NCI-H2196 treated with DMSO at 0.1 percent for 48 hours (cell line): ENCODE results near the gene JAZF1.
"Not testable (repeated sequence)": the region's sequence is repeated elsewhere in the genome, so short reads cannot be mapped to it uniquely, and the experiment has no call there.

ENCODE experiments used
- DNase-seq: peaks from one replicate; lab custom pipeline; 2025; ENCODE audit not compliant: unreplicated experiment; lab: John Stamatoyannopoulos, UW

The JAZF1 gene

GRCh38 chr7:27889800-27890199 lies 290.8 kb downstream of the JAZF1 start:
- DNase-seq: no peak

- no peak for DNase-seq
These were observed 291.9 kb downstream of the JAZF1 start for GRCh38 chr7:27888736-27889135.

DNA sequence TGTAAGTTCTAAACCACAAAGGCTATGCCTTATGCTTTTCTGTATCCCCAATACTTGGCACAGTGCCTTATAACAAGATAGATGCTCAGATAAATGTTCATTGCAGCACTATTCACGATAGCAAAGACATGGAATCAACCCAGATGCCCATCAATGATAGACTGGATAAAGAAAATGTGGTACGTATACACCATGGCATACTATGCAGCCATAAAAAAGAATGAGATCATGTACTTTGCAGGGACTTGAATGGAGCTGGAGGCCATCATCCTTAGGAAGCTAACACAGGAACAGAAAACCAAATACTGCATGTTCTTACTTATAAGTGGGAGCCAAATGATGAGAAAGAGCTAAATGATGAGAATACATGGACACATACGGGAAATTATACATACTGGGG lies 293.9 kb downstream of the JAZF1 start:
- DNase-seq: not testable (repeated sequence)

- DNase-seq: no peak
These were observed 294.9 kb downstream of the JAZF1 start for GRCh38 chr7:27885652-27886051.

DNA sequence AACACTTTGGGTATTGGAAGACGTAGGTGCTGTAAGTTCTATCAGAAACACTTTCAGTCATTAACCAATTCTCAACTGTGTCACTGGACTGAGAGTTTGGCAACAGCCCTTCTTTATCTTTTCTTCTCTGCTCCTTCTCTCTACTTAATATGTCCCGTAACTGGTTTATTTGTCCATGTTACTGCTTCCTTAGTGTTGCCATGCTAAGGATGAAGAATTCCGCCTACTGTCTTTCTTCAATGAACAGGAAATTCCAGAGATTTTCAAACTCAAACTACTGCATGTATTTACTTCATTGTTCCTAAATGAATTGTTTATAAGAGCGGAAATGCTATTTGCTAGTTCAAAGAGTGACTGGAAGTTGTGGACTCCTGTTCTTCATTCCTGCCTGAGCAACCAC lies 296.9 kb downstream of the JAZF1 start:
- no peak for DNase-seq

DNA sequence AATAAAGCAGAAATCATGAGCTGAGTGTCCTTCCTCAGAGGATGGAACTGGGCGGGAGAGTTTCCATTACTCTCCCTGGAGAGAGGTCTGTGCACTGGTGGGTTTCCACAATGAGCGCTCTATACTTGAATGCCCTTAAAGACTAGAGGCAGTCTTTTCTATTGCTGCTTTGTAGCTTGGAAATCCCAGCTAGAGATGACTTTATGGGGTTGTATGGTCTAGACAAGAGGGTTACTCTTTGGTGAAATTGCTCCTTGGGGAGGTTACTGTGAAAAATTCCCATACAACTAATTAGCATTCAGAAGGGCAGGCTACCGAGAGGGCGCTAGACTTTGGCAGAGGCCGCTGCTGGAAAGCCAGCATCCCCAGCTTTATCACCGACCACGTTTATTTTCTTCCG lies 303.8 kb downstream of the JAZF1 start:
- no peak for DNase-seq

GRCh38 chr7:27875832-27876231 lies 304.8 kb downstream of the JAZF1 start:
- DNase-seq: no peak

DNA sequence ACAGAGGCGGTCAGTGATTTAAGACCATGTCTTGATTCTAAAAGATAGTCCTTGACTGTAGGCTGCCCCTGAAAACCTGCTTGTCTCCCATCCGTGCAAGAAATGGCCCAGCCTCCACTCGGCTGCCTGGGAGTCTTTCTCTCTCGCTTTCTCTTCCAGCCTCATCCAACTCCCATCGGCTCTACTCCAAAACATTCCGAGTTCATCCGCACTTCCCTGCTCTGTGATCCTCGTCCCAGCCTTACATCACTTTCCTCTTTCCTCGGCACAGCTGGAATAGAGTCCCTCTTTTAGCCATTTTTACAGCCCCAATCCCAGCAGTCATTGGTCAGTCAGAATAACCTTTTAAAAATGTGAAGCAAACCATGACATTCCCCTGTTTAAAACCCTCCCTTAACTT lies 305.5 kb downstream of the JAZF1 start:
- DNase-seq: no peak

DNA sequence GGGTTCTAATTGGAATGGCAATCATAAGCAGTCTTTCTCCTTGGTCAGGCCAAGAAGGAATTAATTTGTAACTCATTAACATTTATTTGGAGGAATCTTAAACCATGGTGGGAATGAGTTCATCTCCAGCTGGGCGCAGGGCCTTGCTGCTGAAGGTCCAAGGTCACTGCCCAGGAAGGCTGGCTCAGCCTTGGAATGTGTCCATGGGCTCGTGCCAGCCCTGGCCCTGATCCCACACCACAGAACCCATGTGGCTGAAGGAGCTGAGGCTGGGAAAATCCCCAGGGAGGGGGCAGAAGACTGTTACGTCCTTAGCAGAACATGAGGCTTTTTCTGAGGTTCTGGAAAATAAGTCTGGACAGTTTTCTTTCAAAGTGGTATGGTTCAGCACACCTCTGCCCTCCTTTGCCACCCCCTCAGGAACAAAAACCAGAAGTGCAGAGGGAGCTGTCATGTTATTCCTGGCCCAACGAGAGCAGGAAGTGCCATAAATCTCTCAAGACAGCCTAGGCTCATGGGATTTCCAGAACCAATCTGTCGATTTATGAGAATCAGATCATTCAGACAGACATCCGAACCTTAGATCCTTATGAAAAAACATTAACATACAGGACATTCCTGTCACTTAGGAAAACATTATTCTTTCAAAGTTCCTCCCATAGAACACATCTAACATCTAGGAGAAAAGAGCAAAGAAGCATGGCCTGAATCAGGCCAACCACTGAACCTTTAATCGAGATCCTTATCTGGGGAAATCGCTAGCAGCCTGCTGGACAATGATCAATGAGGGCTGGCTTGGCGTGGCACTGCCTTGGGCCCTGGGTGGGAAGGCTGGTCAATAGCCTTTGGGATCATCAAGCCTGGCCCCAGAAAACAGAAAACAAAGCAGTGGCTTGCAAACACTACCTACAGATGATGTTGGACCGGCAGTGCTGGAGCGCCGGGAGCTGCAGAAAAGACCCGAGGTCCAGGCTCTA lies 306.3 kb downstream of the JAZF1 start:
- no peak for DNase-seq

DNA sequence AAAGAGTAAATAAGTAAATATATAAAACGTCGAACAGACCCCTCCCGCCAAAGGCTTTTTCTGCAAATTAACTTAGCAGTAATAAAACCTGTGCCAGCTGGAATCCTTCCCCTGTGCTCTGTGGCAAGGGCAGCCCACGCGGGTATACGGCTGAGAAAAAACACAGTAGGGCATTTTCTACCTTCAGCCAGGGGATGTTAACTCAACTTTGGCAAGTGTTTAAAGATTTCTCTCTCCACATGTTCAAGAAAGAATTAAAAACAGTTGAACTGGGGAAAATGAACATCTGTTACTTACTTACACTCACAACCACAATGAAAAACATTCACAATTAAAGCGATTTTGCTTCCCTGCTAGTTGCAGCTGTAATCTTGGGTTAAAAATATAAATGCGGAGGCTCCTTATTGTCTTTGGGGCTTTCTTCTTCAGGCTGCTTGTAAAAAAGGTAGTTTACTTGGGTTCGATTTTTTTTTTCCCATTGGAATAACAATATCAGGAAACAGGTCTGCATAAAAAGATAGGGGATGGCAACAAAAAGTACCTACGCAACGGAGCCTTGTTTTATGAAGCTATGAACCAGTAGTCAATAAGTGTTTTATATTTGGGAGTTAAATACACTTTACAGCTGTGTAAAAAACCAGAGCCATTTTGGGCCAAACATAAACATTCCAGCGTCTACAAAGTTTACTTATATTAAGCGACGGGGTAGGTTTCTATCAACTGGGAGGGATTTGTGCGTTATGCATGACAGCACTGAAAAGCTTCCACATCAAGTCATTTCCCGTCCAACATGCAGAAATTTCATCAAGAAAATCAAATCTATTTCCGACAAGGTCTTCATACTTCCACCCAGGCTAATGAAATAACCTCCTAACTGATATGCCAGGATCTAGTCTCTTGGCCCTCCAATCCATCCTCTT lies 308.0 kb downstream of the JAZF1 start:
- no peak for DNase-seq

- no peak for DNase-seq
These were observed 308.7 kb downstream of the JAZF1 start for GRCh38 chr7:27871866-27872265.

GRCh38 chr7:27871086-27871485 lies 309.5 kb downstream of the JAZF1 start:
- no peak for DNase-seq

- DNase-seq: no peak
These were observed 310.0 kb downstream of the JAZF1 start for GRCh38 chr7:27870595-27870994.

DNA sequence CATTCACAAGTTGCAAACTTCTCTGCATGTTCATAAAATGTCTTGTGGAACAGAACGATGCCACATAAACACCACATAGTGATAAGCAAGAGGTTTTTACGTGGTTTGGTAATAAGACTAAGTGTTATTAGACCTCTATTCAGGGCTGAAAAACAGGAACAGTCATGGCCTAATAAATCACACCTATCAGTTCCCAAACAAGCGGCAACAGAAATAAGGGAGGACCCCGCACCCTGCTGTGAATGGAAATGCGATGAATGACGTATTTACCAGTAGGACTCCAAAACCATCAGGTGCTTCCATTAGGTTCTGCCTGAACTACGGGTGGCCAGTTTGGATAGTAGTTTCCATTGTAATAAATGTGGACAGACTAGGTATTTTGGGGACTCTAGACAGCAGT lies 311.5 kb downstream of the JAZF1 start:
- DNase-seq: no peak

DNA sequence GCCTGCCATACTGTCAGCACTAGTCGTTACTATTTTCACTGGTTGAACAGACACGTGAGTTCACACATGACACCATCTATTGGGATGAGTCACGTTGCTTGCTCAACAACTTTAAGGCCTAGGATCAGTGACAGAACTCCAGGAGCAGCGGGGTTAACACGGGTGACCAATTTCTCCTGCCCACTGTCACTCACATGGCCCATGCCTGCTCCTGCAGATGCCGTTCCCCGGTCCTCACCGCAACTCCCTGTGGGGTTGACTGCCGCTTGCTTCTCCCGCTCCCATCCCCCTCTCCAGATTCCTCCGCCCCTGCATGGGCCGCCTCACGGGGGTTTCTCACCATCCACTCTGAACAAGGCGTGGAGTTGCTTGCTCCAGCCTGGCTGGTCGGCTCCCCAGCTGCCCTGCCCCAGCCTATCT lies 312.5 kb downstream of the JAZF1 start:
- DNase-seq: no peak

DNA sequence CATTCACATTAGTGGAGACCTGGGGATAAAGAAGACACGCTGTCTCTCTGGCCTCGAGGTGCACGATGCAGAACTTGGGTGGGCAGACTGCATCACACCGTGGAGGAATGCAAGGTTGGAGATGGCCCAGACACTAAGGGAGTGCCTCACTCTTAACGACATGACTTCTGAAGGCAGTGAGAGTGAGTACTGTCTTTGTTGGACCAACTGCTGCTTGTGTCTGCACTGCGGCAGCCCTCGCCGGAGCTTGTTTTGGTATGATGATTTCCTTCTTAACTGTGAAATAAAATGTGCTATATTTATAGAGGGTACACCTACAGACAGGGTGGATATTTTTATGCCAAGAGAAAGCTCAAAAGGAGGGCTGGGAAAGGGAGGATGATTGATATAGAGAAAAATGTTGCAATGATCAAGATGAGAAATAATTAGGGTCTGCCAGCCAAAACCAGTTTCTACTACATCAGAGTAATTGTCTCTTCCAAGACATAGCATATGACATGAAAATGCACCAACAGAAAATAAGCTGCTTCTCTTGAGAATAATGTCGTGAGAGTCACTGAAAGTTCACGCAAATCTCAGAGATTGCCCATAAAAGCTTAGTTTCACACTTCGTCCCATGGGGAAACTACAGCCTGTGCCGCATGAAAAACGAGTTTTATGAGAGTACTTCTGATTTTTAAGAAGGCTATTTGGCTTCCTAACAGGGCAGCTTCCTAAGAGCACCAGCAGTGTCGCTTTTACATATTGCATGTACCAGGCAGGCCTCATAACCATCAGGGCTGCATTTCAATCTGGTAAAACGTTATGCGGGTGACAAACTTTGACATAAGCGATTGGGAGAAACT lies 313.5 kb downstream of the JAZF1 start:
- DNase-seq: no peak

DNA sequence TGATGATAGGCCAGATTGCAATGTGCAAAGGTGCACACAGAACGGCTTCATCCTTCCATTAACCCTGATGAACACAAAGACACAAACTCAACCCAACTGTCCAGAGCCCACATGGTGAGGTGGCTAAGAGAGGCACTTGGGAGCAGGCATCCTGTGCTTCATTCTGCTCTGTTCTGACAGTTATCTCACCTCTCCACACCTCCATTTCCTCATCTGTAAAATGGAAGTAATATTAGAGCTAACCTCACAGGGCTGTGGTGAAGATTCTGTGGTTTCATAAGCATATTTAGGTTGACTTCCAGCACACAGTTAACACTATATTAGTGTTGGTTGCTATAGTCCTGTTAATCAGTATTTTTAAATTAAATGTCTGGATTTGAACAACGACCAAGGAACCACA lies 314.3 kb downstream of the JAZF1 start:
- no peak for DNase-seq

DNA sequence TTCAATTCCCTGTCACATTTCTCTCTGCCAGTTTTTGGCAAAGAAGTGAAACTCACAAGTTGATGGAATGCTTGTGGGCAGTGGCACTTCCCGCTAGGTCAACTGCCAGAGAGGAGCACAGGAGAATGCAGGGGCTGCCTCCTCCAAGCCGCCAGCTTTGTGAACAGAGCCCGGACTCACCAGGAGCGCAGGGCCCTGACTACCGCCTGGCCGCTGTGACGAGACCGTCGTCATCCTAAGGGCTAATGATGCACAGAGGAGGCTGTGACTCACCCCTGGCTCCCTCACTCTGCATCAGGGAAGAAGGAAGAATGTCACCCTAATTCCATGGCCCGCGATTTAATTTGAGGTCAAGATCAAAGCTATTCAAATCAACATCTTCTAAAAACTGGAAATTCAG lies 316.7 kb downstream of the JAZF1 start:
- no peak for DNase-seq

DNA sequence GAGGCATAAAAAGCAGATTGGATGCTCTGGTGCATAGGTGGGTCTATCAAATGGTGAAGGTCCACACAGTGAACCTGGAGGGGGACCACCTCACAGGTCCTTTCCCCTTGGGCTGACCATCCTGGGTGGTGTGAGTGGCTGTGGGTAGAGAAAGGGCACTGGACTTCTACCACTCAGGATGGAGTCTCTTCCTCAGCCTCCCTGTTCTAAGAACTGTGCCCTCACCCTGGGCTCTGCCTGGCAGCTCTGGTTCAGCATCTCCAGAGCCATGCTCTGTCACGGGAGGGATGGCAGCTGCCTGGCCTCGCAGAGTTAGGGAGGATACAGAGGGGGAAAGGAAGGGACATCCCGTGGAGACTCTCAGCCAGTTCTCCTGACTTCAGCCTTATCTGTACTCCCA lies 318.8 kb downstream of the JAZF1 start:
- DNase-seq: no peak

DNA sequence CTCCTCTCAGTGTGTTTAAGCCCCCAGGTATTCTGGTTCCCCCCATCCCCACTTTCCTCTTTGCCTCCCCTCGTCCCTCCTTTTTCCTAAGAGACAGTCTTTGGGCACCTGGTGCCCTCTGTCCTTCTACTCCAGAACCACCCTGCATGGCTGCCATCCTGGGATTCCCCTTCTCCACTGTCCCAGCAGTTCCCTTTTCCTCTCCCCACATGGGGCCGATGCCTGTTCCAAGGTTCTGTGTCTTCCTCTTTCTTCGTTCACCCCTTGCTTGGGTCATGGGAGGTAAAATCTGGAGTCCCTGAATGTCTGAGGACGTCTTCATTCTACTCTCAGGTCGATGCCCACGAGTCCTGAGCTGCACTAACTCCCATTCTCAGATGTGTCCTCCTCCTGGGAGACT lies 319.8 kb downstream of the JAZF1 start:
- DNase-seq: no peak
